ENCODE data around the gene PHACTR3. TPM values are rescaled to one million over a fixed set of nuclear protein-coding genes. Genes with fewer than 3 reads are reported as not detected.

Gene PHACTR3
- total and polyA plus RNA-seq, 2 of the 8 experiments (the other 6 are each of a cell fraction or from before 2014, with no cell fraction given), result 0.05 to 0.13 TPM

DNA sequence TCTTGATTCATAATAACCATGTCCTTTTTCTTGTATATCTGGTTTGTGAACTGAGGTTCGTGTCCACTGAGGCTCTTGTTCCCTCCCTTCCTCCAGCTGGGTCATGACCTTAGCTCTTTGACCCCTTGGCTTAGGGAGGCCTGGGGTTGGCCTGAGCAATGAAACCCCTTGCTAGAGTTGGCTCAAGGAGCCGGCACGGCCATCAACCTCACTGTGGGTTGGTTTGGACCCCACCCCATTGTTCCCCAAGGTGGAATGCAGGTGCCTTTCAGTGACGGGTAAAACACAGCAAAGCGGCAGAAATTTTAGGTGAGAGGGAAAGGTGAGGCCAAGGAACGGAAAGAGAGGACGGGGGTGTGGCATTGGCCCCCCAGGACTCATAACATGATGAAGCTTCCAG lies 44.5 kb upstream of the PHACTR3 start:
- H3K27me3 ChIP-seq (replicated peaks in 1 of 4; ENCODE audit: control insufficient read depth in 3 of 4, extremely low read depth in 1 of 4, insufficient read depth in 3 of 4, low read length in 3 of 4), result no peaks in the 10 kb centered on the region
- no peak overlapping the region for H3K4me2 ChIP-seq (ENCODE audit: insufficient read depth in 1 of 2, low read depth in 2 of 2, low read length in 2 of 2)
- no peak overlapping the region for H2BK120ac ChIP-seq (replicated peaks; ENCODE audit: low read depth, low read length)
- ChIA-PET CTCF (ENCODE audit: partially characterized antibody) (interaction anchor here (0.6 kb wide), 1 partner anchor 40 kb away, joined by 3 read pairs; no protein-coding TSS in a partner anchor), POLR2A (ENCODE audit: partially characterized antibody) (no interaction called here)
- no peak overlapping the region for H4K8ac ChIP-seq (ENCODE audit: extremely low read depth, insufficient read depth, low read length)
- no peak for DNase-seq (ENCODE audit: low read depth in 1 of 2, low spot score in 2 of 2)
- no peaks in the 10 kb centered on the region for H3K79me2 ChIP-seq (ENCODE audit: control insufficient read depth in 1 of 2, insufficient read depth in 2 of 2, low read length in 2 of 2)
- H3K36me3 ChIP-seq (ENCODE audit: control insufficient read depth in 2 of 4, insufficient read depth in 4 of 4, low read length in 3 of 4), result no peaks in the 10 kb centered on the region
- no peak overlapping the region for H2BK15ac ChIP-seq (ENCODE audit: low read length)
- H3K4me3 ChIP-seq (ENCODE audit: extremely low read depth in 1 of 4, insufficient read depth in 2 of 4, low read depth in 3 of 4, low read length in 4 of 4), result no peak overlapping the region
- no peak overlapping the region for H2AK5ac ChIP-seq (ENCODE audit: low read depth, low read length)
- H3K79me1 ChIP-seq (ENCODE audit: low read depth, low read length), result no peaks in the 10 kb centered on the region
- H3K4me1 ChIP-seq (replicated peaks in 1 of 4; ENCODE audit: control insufficient read depth in 3 of 4, insufficient read depth in 4 of 4, low read length in 3 of 4), result no peaks in the 10 kb centered on the region
- no peak for FAIRE-seq
- no peak overlapping the region for H2BK12ac ChIP-seq (ENCODE audit: low read depth, low read length)
- no peak overlapping the region for H4K5ac ChIP-seq (ENCODE audit: insufficient read length, low read depth, low read length)
- H3K27ac ChIP-seq (ENCODE audit: low read depth, low read length), result no peak overlapping the region
- H2BK5ac ChIP-seq (ENCODE audit: low read depth, low read length), result no peak overlapping the region
- no peak overlapping the region for H3K14ac ChIP-seq (ENCODE audit: insufficient read length)
- no peak overlapping the region for H2BK20ac ChIP-seq (ENCODE audit: low read length)
- peaks cover 52 to 64% of the 10 kb centered on the region in 2 experiments for H3K9me3 ChIP-seq (ENCODE audit: insufficient read depth in 2 of 2, low read depth in 1 of 2, low read length in 1 of 2)
- H3K18ac ChIP-seq (ENCODE audit: extremely low read depth, low read length), result no peak overlapping the region
- H3K23me2 ChIP-seq (ENCODE audit: low read depth, low read length), result no peaks in the 10 kb centered on the region
- H4K91ac ChIP-seq (replicated peaks; ENCODE audit: insufficient read length, low read length), result no peak overlapping the region
- no peak overlapping the region for H3K9ac ChIP-seq (replicated peaks in 1 of 4; ENCODE audit: extremely low read depth in 1 of 4, low read depth in 3 of 4, low read length in 3 of 4)
- no peak overlapping the region for H3K23ac ChIP-seq (ENCODE audit: insufficient read length)
- no peak overlapping the region for H3K56ac ChIP-seq (replicated peaks; ENCODE audit: insufficient read length, low read depth, low read length)
- TF ChIP-seq CBX5 (IDR thresholded peaks at IDR 0.05; ENCODE audit: low read depth, low read length), result no peak
- TF ChIP-seq BRCA1 (IDR thresholded peaks at IDR 0.05; ENCODE audit: low read depth, low read length), result no peak
- TF ChIP-seq HDAC6 (IDR thresholded peaks at IDR 0.05; ENCODE audit: low read depth, low read length), result no peak
- TF ChIP-seq TCF12 (IDR thresholded peaks at IDR 0.05; ENCODE audit: low read depth, low read length), result no peak
- no peak for TF ChIP-seq SIN3A (conservative IDR thresholded peaks at IDR 0.05 in 1 of 2, IDR thresholded peaks at IDR 0.05 in 1 of 2; ENCODE audit: low read depth in 1 of 2, low read length in 2 of 2)
- TF ChIP-seq SUZ12 (IDR thresholded peaks at IDR 0.05; ENCODE audit: low read length), result no peak
- no peak for TF ChIP-seq RXRA (IDR thresholded peaks at IDR 0.05; ENCODE audit: insufficient read depth, low read depth, low read length)
- TF ChIP-seq POLR2AphosphoS5 (IDR thresholded peaks at IDR 0.05; ENCODE audit: low read depth, low read length), result no peak
- TF ChIP-seq GTF2F1 (IDR thresholded peaks at IDR 0.05; ENCODE audit: borderline replicate concordance, low read depth, low read length), result no peak
- TF ChIP-seq CBX8 (IDR thresholded peaks at IDR 0.05; ENCODE audit: borderline replicate concordance, low read depth, low read length), result no peak
- H2AFZ ChIP-seq (ENCODE audit: low read length), result no peak overlapping the region
- H3K4ac ChIP-seq (replicated peaks; ENCODE audit: insufficient read length, low read depth, low read length), result no peak overlapping the region
- H4K20me1 ChIP-seq (replicated peaks in 1 of 2; ENCODE audit: control insufficient read depth in 1 of 2, insufficient read depth in 2 of 2, low read length in 2 of 2), result peaks cover 0 to 1% of the 10 kb centered on the region in 2 experiments
- WGBS, 2 experiments (ENCODE audit: extremely low coverage in 1 of 2, insufficient coverage in 1 of 2, insufficient read length in 1 of 2, insufficient replicate concordance in 2 of 2, low coverage in 1 of 2, low lambda C conversion rate in 2 of 2, missing lambda C conversion rate in 1 of 2), result 77% methylated on average over 7 of the region's 7 CpGs; no CpG with 5 or more reads in 1 of the 2 experiments
